NCI-H2081 treated with DMSO at 0.1 percent for 48 hours (cell line): Measurements from ENCODE around the gene HNF4A.

Source experiments
- DNase-seq: peaks from one replicate; lab custom pipeline; 2025; lab: John Stamatoyannopoulos, UW

Gene HNF4A

DNA sequence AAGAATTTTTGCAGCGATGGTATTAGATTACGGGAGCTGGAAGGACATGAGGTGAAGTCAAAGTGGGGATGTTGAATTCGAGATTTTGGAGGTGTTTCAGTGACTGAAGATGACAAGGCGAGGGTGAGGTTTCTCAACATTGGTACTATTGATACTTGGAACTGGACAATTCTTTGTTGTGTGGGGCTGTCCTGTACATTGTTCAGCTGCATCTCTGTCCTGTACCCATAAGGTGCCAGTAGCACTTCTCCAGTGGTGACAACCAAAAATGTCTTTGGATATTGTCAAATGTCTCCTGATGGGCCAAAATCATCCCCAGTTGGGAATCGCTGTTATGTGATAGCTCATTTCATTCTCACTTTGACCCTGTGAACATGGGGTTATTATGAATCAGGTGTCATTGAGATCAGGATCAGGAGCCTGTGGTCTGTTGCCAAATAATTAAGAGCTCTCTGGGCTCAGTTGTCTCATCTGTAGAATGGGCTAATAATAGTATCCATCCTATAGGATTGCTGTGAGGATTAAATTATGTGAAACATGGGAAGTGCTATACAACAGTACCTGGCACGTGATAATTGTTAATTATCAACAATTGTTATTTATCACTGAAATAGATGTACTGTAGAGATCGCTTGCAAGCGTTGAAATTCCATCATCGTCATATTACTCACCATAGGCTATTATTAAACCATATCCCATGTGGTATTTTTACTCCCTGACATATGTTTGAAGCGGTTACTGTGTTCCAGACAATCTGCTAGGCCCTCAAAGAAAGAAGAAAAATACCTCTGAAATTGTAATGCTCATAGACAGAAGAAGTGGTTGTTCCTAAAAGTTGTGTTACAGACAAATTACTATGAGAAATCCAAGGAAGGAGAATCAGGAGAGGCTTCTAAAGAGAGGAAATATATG is 71.6 kb downstream of the HNF4A start:
- no peak for DNase-seq

DNA sequence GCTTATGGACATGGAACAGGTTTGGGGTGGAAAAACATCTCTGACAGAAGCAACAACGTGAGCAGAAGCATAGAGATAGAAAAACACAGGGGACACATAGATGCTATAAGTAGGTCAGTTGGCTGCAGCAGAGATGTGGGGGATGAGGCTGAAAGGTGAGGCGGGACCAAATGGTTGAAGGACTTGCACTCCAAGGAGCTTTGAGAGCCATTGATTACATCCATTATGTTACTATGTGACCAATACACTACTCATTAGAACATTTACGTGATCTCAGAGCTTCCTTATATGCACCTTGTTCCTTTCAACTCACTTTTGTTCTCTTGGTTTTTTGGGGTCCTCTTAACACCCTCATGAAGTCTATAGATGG is 72.3 kb downstream of the HNF4A start:
- no peak for DNase-seq

- DNase-seq, result no peak
These were observed 72.9 kb downstream of the HNF4A start for GRCh38 chr20:44428174-44429016.

GRCh38 chr20:44429017-44429339 is 73.5 kb downstream of the HNF4A start:
- no peak for DNase-seq

- no peak for DNase-seq
These were observed 74.1 kb downstream of the HNF4A start for GRCh38 chr20:44429419-44430269.

GRCh38 chr20:44430270-44431065 is 75.0 kb downstream of the HNF4A start:
- no peak for DNase-seq

GRCh38 chr20:44431118-44431501 is 75.6 kb downstream of the HNF4A start:
- no peak for DNase-seq

GRCh38 chr20:44431502-44432234 is 76.2 kb downstream of the HNF4A start:
- no peak for DNase-seq

DNA sequence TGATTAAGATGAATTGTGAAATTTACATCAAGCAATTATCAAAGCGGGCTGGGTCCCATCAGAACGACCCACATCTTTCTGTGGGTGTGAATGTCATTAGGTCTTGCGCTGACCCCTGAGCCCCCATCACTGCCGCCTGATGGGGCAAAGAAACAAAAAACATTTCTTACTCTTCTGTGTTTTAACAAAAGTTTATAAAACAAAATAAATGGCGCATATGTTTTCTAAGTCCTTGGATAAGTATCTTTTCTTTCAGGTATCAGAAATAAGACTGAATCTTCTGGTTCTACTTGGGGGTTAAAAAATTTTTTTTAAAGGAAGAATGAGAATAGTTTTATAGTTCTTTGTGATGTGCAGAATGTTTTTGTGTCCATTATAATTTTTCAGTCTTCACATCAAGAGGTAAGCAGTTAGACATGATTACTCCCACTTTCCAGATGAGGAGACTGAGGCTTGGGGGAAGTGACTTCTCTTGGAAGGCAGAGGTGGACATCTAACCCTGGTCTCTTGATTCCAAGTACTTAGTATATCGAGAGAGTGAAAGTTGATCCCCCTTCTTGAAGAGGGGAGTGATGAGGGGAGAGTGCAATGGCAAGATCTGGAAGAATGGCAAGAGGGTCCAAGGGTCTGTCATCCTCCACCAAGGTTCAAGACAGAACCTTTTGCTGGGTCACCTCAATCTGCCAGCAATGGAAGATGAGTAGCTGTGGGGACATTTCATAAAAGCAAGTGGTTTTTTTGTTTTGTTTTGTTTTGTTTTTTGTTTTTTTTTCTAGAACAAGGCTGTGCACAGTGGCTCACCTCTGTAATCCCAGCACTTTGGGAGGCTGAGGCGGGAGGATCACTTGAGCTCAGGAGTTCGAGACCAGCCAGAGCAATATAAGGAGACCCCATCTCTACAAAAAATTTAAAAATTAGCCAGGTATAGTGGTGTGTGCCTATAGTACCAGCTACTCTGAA is 77.4 kb downstream of the HNF4A start:
- no peak for DNase-seq

DNA sequence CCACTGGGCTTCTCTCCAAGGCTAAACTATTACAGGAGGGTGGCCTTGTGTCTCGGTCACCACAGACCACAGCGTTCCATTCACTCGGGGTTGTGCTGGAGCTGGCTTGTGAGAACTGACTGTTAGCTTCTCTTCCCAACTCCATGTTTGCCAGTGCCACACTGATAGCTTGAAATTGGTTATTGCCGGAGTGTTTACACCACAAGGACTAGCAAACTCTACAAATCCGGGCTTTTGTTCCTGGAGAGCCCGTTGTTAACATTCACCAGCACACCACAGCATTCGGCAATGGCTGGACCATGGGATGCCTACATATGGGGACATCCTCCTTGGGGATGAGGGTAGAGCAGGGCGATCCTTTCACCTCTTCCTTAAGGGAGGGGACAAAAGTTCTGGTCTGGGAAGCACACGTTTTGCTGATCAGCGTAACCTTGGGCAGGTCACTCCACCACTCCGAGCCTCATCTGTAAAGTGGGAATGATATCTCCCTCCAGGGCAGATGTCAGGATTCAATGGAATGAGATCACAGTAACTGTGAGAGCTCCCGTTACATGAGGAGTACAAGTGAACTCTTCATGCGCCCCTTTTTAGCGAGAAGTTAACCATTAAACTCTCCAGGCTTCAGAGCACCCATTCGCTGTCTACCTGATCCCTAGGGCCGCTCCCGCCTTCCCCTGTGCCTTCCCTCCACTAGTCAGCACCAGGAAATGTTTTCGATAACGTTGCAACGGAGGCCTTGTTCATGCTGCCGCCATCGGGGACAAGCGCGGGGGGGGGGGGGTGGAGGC is 78.4 kb downstream of the HNF4A start:
- DNase-seq, result no peak

DNA sequence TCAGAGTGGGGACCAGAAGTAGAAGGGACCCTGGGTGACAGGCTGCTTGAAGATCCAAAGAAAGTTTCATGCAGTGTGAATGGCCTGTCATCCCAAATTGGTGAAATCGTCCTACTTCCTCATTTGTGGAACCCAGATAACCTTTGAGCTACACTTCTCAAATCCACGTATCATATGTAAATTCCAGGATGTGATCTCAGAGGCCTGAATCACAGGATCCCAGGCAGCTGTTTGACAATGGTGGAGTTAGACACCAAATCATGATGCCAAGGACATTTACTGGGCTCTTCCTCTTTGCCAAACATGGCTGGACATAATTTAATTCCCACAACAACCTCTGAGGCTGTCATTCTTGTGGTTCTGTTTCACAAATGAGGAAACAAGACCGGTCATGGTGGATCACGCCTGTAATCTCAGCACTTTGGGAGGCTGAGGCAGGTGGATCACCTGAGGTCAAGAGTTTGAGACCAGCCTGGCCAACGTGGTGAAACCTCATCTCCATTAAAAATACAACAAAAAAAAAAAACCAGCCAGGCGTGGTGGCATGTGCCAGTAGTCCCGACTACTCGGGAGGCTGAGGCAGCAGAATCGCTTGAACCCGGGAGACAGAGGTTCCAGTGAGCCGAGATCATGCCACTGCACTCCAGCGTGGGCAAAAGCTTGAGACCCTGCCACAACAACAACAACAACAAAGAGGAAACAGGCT is 80.3 kb downstream of the HNF4A start:
- DNase-seq, result no peak

- DNase-seq, result no peak
These were observed 80.9 kb downstream of the HNF4A start for GRCh38 chr20:44436393-44436792.

DNA sequence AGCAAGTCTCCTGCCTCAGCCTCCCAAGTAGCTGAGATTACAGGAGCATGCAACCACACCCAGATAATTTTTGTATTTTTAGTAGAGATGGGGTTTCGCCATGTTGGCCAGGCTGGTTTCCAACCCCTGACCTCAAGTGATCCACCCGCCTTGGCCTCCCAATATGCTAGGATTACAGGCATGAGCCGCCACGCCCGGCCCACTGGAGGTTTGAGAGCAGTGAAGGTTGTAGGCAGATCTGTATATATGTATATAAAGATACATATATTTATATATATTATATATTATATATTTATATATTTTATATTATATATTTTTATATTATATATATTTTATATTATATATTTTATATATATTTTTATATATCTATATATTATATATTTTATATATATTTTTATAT is 82.0 kb downstream of the HNF4A start:
- no peak for DNase-seq

DNA sequence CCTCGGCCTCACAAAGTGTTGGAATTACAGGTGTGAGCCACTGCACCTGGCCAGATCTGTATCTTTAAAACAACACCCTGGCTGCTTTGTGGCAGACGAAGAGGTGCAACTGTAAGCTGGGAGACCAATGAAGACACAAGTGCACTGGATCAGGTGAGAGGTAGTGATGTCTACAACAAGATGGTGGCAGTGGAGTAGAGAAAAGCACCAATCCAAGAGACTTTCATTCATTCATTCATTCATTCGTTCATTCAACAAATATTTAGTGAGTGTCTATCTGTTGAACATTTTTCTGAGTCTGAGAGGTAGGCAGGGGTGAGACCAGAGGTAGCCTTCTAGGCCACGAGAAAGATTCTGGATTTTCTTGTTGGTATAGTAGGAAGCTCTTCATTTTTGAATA is 83.3 kb downstream of the HNF4A start:
- no peak for DNase-seq

GRCh38 chr20:44439318-44439717 is 83.8 kb downstream of the HNF4A start:
- DNase-seq, result no peak

DNA sequence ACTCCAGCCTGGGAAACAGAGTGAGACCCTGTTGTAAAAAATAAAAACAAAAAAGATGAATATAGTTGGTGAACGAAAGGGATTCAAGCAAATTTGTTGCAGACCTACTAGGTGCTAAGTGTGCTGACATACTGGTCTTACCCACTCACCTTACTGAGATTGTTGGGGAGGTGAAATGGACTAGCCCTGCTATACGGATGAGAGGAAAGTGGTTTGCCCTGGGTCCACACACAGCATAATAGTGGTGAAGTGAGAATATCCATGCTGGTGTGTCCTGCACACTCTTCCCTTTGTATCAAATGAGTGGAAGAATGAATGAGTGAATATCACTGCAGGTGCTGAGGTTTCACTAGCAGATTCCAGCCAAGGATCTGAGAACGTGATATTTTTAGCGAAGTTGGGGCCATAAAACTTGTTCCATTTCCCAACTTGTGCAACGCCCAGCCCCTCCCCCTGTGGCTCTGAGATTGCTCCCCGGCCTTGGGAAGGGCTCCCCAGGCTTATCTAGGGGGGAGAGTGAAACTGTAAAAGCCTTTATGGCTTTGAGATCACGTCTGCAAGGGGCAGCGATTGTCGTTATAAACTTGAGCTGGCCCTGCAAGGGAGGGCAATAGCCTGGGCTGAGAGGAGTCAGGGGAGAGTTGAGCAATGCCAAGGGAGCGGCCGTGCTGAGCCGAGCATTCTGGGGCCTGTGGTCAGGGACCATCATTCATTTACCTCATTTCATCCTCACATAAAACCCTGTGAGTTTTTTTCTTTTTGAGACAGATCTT is 87.0 kb downstream of the HNF4A start:
- DNase-seq, result no peak
